ENCODE data around the gene SLC15A4. TPM values are rescaled to one million over a fixed set of nuclear protein-coding genes. Genes with fewer than 3 reads are reported as not detected.

Gene SLC15A4
- total and polyA plus RNA-seq, 7 experiments from 2014 or later, result 1.9 to 44.5 (median 11.0) TPM

DNA sequence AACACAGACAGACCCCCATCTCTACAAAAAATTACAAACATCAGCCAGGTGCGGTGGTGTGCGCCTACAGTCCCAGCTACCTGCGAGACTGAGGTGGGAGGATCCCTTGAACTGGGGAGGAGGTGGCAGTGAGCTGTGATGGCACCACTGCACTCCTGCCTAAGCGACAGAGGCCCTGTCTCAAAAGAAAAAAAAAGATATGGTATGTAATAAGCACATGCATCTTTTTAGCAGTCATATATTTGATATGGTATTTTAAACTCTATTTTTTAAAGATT lies 7.2 kb downstream of the SLC15A4 start:
- Mint-ChIP-seq H3K4me3 (no peak overlapping the region), H3K9me3 (no peaks in the 10 kb centered on the region), H3K36me3 (peaks cover 8 to 31% (median 24%) of the 10 kb centered on the region in 5 donors), H3K27ac (no peak overlapping the region), H3K27me3 (no peaks in the 10 kb centered on the region), H3K4me1 (peaks cover 49 to 83% (median 64%) of the 10 kb centered on the region in 7 donors)
- DNase-seq, result no peak
- ChIA-PET POLR2A (no interaction called here), CTCF (no interaction called here)
- intact Hi-C loops (cut with micrococcal nuclease), result loop anchor here in 1 of 2 donors (10.0 kb wide), 1 partner anchor 1252 kb away; no protein-coding TSS in a partner anchor
- Histone ChIP-seq H3K36me3 (ENCODE audit: control insufficient read depth in 2 of 3, insufficient read depth in 3 of 3, low read length in 3 of 3) (peaks cover 0 to 16% (median 9%) of the 10 kb centered on the region in 3 experiments), H3K27me3 (ENCODE audit: control insufficient read depth in 2 of 2, insufficient read depth in 2 of 2, low read length in 2 of 2) (no peaks in the 10 kb centered on the region), H3K4me3 (ENCODE audit: low read length) (no peak overlapping the region), H3K9me3 (ENCODE audit: control insufficient read depth in 2 of 3, low read length in 3 of 3) (no peaks in the 10 kb centered on the region), H3K27ac (ENCODE audit: low read depth, low read length) (no peak overlapping the region), H3K4me1 (ENCODE audit: control insufficient read depth in 2 of 2, insufficient read depth in 2 of 2, low read length in 2 of 2) (peaks cover 0 to 52% of the 10 kb centered on the region in 2 donors)
- no peak for ATAC-seq

DNA sequence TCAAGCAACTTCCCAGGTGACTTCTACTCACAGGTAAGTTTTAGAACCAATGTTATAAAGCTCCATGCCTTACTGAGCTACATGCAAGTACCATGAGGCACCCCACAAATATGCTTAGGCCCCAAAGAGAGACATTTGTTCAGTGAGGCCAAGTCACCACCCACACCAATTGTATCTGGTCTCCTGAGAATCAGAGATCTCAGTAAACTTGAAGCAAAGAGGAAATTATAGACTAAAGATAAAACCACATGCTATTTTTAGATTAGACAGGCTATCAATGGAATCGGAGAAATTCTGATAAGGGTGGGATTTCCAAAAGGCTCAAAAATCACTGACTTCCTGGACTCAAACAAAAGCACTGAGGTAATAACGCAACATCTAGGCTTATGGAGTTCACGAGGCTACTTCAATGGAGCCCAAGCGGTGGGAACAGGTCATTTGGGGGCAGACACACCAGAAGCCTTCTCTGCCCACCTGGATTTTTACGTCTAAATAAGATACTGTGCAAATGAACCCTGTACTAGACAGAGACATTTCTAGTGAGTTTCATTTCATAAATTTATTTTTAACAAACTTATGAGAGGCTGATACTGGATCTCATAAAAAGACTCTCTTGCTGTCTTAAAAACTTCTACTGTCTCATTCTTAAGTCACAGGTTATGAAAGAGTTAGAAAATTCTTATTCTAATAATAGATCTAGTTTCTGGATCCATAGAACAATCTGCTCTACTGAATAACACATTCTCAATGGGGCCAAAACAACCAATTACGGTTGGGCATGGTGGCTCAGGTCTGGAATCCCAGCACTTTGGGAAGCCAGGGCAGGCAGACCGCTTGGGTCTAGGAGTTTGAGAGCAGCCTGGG lies 7.7 kb downstream of the SLC15A4 start:
- H3K27ac Mint-ChIP-seq, result no peak overlapping the region
- no peaks in the 10 kb centered on the region for H3K9me3 ChIP-seq (ENCODE audit: control insufficient read depth in 2 of 3, low read length in 3 of 3)
- H3K4me3 Mint-ChIP-seq, result no peak overlapping the region

DNA sequence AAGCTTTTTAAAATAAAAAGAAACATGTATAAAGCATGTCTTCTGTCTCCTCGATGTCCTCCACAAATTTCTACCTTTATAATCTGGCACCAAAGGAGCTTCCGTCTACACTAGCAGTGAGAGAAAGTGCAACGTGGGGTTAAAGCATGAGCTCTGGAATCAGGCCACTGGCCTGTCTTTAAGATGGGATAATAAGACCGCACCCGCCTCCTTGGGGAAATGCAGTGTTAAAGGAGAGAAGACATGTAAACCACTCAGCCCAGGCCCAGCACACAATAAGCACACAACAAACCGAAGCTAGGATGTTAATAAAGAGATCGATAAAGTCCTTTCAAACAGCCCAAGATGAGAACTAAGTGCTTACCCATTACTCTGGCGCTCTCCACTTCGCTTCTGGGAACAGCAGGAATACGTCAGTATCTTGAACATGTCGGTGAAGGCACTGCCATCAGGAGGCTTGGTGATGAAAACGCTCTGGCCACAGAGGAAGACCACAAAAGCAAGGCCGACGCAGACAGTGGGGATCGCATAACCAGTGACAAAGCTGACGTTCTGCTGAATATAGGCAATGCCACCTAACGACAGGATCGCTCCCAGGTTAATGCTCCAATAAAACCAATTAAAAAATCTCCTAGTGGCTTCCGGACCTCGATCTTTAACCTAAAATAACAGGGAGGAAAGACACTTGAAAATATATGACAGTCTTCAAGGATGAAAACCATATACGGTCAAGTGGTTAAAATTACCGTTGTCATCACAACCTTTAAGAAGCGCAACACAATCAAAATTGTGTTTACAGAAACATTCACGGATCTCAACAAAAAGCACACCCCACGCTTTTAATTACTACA lies 9.1 kb downstream of the SLC15A4 start:
- ChIA-PET POLR2A (no interaction called here), CTCF (no interaction called here)
- no peaks in the 10 kb centered on the region for H3K27me3 Mint-ChIP-seq
- Histone ChIP-seq H3K27ac (ENCODE audit: low read depth, low read length) (no peak overlapping the region), H3K36me3 (ENCODE audit: control insufficient read depth in 2 of 3, insufficient read depth in 3 of 3, low read length in 3 of 3) (peaks cover 0 to 16% (median 9%) of the 10 kb centered on the region in 3 experiments), H3K27me3 (ENCODE audit: control insufficient read depth in 2 of 2, insufficient read depth in 2 of 2, low read length in 2 of 2) (no peaks in the 10 kb centered on the region), H3K9me3 (ENCODE audit: control insufficient read depth in 2 of 3, low read length in 3 of 3) (no peaks in the 10 kb centered on the region), H3K4me1 (ENCODE audit: control insufficient read depth in 2 of 2, insufficient read depth in 2 of 2, low read length in 2 of 2) (peaks cover 0 to 57% of the 10 kb centered on the region in 2 donors), H3K4me3 (ENCODE audit: low read length) (no peak overlapping the region)
- intact Hi-C loops (cut with micrococcal nuclease), result loop anchor here in 1 of 2 donors (10.0 kb wide), 1 partner anchor 1250 kb away; no protein-coding TSS in a partner anchor
- ATAC-seq (no peak), DNase-seq (no peak)
- peak overlapping the region in 1 of 10 donors; percentile 33 for H3K4me3 Mint-ChIP-seq
- peak overlapping the region in 1 of 9 donors; percentile 25 for H3K27ac Mint-ChIP-seq
- peaks cover 0 to 2% (median 0%) of the 10 kb centered on the region in 11 donors for H3K9me3 Mint-ChIP-seq
- H3K36me3 Mint-ChIP-seq, result peaks cover 8 to 31% (median 24%) of the 10 kb centered on the region in 5 donors
- H3K4me1 Mint-ChIP-seq, result peaks cover 48 to 81% (median 57%) of the 10 kb centered on the region in 7 donors

More for the DNA sequence above, 7.7 kb downstream of the SLC15A4 start:
- H3K4me1 ChIP-seq (ENCODE audit: control insufficient read depth in 2 of 2, insufficient read depth in 2 of 2, low read length in 2 of 2), result peaks cover 0 to 52% of the 10 kb centered on the region in 2 donors
- peaks cover 0 to 16% (median 9%) of the 10 kb centered on the region in 3 experiments for H3K36me3 ChIP-seq (ENCODE audit: control insufficient read depth in 2 of 3, insufficient read depth in 3 of 3, low read length in 3 of 3)
- no peak for ATAC-seq
- ChIA-PET CTCF (no interaction called here), POLR2A (no interaction called here)
- no peak for DNase-seq
- Mint-ChIP-seq H3K4me1 (peaks cover 47 to 83% (median 66%) of the 10 kb centered on the region in 7 donors), H3K27me3 (no peaks in the 10 kb centered on the region), H3K9me3 (no peaks in the 10 kb centered on the region), H3K36me3 (peaks cover 8 to 31% (median 22%) of the 10 kb centered on the region in 5 donors)
- H3K27ac ChIP-seq (ENCODE audit: low read depth, low read length), result no peak overlapping the region
- intact Hi-C loops (cut with micrococcal nuclease), result loop anchor here in 1 of 2 donors (10.0 kb wide), 1 partner anchor 1251 kb away; no protein-coding TSS in a partner anchor
- H3K27me3 ChIP-seq (ENCODE audit: control insufficient read depth in 2 of 2, insufficient read depth in 2 of 2, low read length in 2 of 2), result no peaks in the 10 kb centered on the region
- H3K4me3 ChIP-seq (ENCODE audit: low read length), result no peak overlapping the region

DNA sequence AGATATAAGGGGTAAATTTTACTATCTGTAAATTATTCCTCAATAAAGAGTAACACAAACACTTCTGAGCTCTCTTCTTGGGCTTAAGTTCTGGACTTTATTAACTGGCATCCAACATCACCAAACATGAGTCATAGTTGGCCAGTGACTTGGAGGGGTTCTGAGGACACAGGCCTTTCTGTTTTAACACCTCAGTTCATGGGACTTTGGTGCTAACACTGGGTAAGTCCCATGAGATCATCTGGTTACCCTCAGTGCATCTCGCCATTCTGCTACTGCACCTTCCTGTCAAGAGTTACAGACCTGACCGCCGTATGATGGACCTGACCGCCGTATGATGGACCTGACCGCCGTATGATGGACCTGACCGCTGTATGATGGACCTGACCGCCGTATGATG lies 9.9 kb downstream of the SLC15A4 start:
- Mint-ChIP-seq H3K4me1 (peaks cover 43 to 76% (median 50%) of the 10 kb centered on the region in 7 donors), H3K27me3 (no peaks in the 10 kb centered on the region), H3K9me3 (peaks cover 0 to 2% (median 0%) of the 10 kb centered on the region in 11 donors), H3K27ac (no peak overlapping the region), H3K36me3 (peaks cover 8 to 32% (median 26%) of the 10 kb centered on the region in 5 donors), H3K4me3 (no peak overlapping the region)
- Histone ChIP-seq H3K4me1 (ENCODE audit: control insufficient read depth in 2 of 2, insufficient read depth in 2 of 2, low read length in 2 of 2) (peaks cover 0 to 57% of the 10 kb centered on the region in 2 donors), H3K9me3 (ENCODE audit: control insufficient read depth in 2 of 3, low read length in 3 of 3) (no peaks in the 10 kb centered on the region), H3K4me3 (ENCODE audit: low read length) (no peak overlapping the region), H3K27ac (ENCODE audit: low read depth, low read length) (no peak overlapping the region), H3K36me3 (ENCODE audit: control insufficient read depth in 2 of 3, insufficient read depth in 3 of 3, low read length in 3 of 3) (peaks cover 0 to 17% (median 9%) of the 10 kb centered on the region in 3 experiments), H3K27me3 (ENCODE audit: control insufficient read depth in 2 of 2, insufficient read depth in 2 of 2, low read length in 2 of 2) (no peaks in the 10 kb centered on the region)
- ATAC-seq (peak; percentile 32), DNase-seq (no peak)
- ChIA-PET POLR2A (no interaction called here), CTCF (no interaction called here)
- intact Hi-C loops (cut with micrococcal nuclease), result loop anchor here in 1 of 2 donors (10.0 kb wide), 1 partner anchor 1249 kb away; no protein-coding TSS in a partner anchor

DNA sequence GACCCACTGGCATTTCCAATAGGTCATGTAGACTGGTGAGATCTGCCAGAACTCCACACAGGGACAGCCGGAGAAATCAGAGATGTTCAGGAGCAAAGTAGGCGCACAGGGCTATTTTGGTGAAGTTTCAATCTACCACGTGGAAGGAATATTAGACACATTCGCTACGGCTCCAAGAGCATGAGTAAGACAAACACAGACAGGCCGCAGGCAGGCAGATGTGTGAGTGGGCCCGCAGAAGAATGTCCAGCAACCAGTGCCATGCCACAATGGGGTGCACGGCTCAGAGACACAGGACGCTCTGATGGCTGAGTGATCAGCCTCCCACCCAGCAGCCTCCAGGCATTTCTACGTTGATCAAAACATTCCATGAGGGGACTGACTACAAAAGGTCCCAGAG lies 10.4 kb downstream of the SLC15A4 start:
- Histone ChIP-seq H3K9me3 (ENCODE audit: control insufficient read depth in 2 of 3, low read length in 3 of 3) (no peaks in the 10 kb centered on the region), H3K36me3 (ENCODE audit: control insufficient read depth in 2 of 3, insufficient read depth in 3 of 3, low read length in 3 of 3) (peaks cover 4 to 22% (median 9%) of the 10 kb centered on the region in 3 experiments), H3K27ac (ENCODE audit: low read depth, low read length) (no peak overlapping the region), H3K4me3 (ENCODE audit: low read length) (no peak overlapping the region), H3K4me1 (ENCODE audit: control insufficient read depth in 2 of 2, insufficient read depth in 2 of 2, low read length in 2 of 2) (peaks cover 0 to 53% of the 10 kb centered on the region in 2 donors), H3K27me3 (ENCODE audit: control insufficient read depth in 2 of 2, insufficient read depth in 2 of 2, low read length in 2 of 2) (no peaks in the 10 kb centered on the region)
- ChIA-PET CTCF (no interaction called here), POLR2A (no interaction called here)
- H3K9me3 Mint-ChIP-seq, result peaks cover 0 to 2% (median 0%) of the 10 kb centered on the region in 11 donors
- ATAC-seq (no peak), DNase-seq (no peak)
- no peak overlapping the region for H3K27ac Mint-ChIP-seq
- peaks cover 11 to 37% (median 29%) of the 10 kb centered on the region in 5 donors for H3K36me3 Mint-ChIP-seq
- H3K4me1 Mint-ChIP-seq, result peaks cover 38 to 73% (median 45%) of the 10 kb centered on the region in 7 donors
- H3K4me3 Mint-ChIP-seq, result no peak overlapping the region
- intact Hi-C loops (cut with micrococcal nuclease), result loop anchor here in 1 of 2 donors (10.0 kb wide), 1 partner anchor 1249 kb away; no protein-coding TSS in a partner anchor
- no peaks in the 10 kb centered on the region for H3K27me3 Mint-ChIP-seq

DNA sequence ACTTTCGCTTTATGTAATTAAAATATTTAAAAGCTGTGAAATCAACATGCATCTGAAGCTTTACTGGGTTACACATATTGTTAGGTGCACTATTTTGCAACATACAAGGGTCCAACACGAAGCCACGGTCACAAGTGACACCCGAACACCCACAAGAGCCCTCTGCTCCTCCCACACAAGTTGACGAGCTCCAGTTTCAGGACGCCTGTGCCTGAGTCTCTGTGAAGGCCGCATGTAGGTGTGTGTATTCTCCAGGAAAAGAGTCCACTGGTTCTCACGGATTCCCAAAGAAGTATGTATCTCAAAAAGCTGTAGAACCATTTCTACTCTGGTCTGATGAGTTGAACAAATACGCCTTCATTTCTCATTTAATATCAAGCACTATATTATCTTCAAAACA lies 12.0 kb downstream of the SLC15A4 start:
- CTCF ChIA-PET, result interaction anchor here (0.6 kb wide), 1 partner anchor 698 kb away, joined by 3 read pairs; no protein-coding TSS in a partner anchor
- H3K4me1 Mint-ChIP-seq, result peaks cover 23 to 62% (median 31%) of the 10 kb centered on the region in 7 donors
- H3K27ac Mint-ChIP-seq, result peak overlapping the region in 4 of 9 donors; percentile 2 to 58 (median 27)

More for the DNA sequence above, 12.0 kb downstream of the SLC15A4 start:
- H3K4me3 ChIP-seq (ENCODE audit: low read length), result no peak overlapping the region
- no peaks in the 10 kb centered on the region for H3K27me3 ChIP-seq (ENCODE audit: control insufficient read depth in 2 of 2, insufficient read depth in 2 of 2, low read length in 2 of 2)
- H3K4me1 ChIP-seq (ENCODE audit: control insufficient read depth in 2 of 2, insufficient read depth in 2 of 2, low read length in 2 of 2), result peaks cover 0 to 37% of the 10 kb centered on the region in 2 donors
- POLR2A ChIA-PET, result no interaction called here
- DNase-seq, result peak in 1 of 9 donors; percentile 13
- Mint-ChIP-seq H3K36me3 (peaks cover 11 to 47% (median 34%) of the 10 kb centered on the region in 5 donors), H3K27me3 (no peaks in the 10 kb centered on the region), H3K9me3 (peaks cover 0 to 2% (median 0%) of the 10 kb centered on the region in 11 donors), H3K4me3 (peak overlapping the region in 3 of 10 donors; percentile 2 to 55 (median 33))
- H3K27ac ChIP-seq (ENCODE audit: low read depth, low read length), result no peak overlapping the region
- ATAC-seq, result peak; percentile 36
- H3K9me3 ChIP-seq (ENCODE audit: control insufficient read depth in 2 of 3, low read length in 3 of 3), result no peaks in the 10 kb centered on the region
- intact Hi-C loops (cut with micrococcal nuclease), result loop anchor here in 1 of 2 donors (10.0 kb wide), 1 partner anchor 1247 kb away; no protein-coding TSS in a partner anchor
- peaks cover 8 to 33% (median 9%) of the 10 kb centered on the region in 3 experiments for H3K36me3 ChIP-seq (ENCODE audit: control insufficient read depth in 2 of 3, insufficient read depth in 3 of 3, low read length in 3 of 3)

All from naive thymus-derived CD4-positive, alpha-beta T cell (primary cell).